ENCODE measurements around the gene THSD4. TPM values are rescaled to one million over a fixed set of nuclear protein-coding genes. Genes with fewer than 3 reads are reported as not detected.

The THSD4 gene
- total and polyA plus RNA-seq, 2 of the 8 experiments (the other 6 are each of a cell fraction or from before 2014, with no cell fraction given), result 2.5 to 6.2 TPM

- TF ChIP-seq, protein P1, sequence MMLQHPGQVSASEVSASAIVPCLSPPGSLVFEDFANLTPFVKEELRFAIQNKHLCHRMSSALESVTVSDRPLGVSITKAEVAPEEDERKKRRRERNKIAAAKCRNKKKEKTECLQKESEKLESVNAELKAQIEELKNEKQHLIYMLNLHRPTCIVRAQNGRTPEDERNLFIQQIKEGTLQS (IDR thresholded peaks at IDR 0.05; ENCODE audit: insufficient read depth, low read depth, low read length), result no peak
- TF ChIP-seq RNF2 (IDR thresholded peaks at IDR 0.05; ENCODE audit: borderline replicate concordance, low read depth, low read length, missing control alignments, poor library complexity, severe bottlenecking) (no peak), NANOG (IDR thresholded peaks at IDR 0.05; ENCODE audit: insufficient read depth, low read depth, low read length, poor library complexity, severe bottlenecking) (no peak), SIRT6 (IDR thresholded peaks at IDR 0.05; ENCODE audit: low read length) (no peak)
Measured at GRCh38 chr15:71338827-71339542, 223.7 kb downstream of the THSD4 start (continued).

Data from H1 (cell line).